ENCODE measurements around the gene RNLS.

RNLS gene

DNA sequence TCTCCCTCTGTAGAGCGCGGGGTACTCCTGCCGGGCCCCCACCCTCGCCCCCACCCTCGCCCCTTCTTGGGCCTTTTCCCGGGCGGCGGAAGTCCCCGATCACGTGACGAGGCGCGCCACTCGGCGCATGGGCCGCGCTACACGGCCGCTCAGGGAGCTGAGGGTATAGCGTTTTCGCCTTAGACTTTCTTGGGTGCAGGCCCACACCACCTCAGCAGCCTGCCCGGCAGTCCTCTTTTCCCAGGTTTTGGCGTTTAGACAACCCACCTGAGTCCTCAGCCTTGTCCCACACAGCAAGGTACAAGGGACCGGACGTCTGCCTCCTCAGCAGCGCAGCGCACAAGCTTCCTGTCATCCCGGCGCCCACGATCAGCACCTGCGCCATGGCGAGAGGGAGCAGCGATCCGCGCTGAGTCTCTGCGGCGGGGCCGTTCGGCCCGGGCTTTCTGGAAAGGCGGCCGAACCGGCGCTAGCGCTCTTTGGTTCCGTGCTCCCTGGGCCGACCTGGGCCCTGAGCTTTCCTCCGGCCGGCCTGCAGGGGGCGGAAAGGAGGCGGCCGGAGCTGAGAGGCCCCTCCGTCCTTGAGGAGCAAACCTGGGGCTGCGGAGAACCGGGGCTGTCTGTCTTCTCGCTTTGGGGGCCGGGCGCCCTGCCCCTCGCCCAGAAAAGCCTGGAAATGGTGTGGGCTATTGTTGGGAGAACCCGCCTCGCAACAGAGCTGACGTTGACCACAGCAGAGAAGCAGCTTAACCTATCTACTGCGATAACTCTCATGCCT is at the start of gene RNLS:
TSS of gene RNLS (minus strand) at position 513 of the 778 bp plus-strand sequence.
- peak; percentile 30 for DNase-seq

DNA sequence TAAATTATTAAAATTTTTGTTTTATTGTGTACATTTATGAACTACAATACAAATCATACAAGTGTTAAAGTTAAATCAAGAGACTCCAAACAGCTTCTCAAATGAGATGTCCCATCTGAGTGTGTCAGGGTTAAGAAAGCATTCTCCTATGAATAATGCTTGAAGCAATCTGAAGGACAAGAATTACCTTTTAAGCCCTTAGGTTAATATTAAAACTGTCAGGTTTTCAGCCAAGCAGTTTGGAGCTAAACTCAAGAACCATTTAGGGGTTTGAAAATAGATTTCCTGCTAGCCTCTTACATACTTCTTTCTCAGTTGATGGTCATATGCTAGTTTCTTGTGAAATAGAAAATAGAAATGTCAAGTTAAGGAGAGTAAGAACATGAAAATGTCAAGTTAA is 41.7 kb upstream of the RNLS start:
- DNase-seq: no peak

DNA sequence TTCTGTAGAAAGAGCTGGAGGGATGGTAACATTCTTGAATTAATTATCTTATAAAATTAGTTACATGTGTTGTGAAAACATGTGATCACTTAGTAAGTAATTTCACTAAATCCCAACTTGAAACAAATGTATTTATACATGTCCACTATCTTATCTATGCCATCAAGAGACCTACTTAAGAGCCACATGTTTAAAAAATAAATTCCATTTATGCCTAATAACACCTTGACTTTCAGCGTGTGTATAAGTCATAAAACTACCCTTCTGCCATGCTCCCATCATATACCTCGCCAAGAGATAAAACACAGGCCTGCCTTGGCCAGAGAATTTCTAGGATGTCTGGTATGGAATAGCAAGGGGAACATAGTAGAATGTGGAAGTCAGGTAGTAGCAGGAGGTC is 40.7 kb upstream of the RNLS start:
- no peak for DNase-seq

DNA sequence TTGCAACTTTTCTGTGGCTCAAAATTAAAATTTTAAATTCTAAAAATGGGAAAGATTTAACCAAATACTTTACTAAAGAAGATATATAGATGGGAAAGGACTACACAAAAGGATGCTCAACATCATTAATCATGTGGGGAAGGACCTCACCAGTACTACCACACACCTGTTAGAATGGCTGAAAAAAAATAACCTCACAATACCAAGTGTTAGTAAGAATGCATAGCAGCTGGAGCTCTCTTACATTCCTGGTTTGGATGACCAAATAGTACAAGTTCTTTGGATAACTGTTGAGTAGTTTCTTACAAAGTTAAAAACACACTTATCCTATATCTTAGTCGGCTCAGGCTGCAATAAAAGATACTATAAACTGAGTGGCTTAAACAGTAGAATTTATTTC is 37.3 kb upstream of the RNLS start:
- no peak for DNase-seq

DNA sequence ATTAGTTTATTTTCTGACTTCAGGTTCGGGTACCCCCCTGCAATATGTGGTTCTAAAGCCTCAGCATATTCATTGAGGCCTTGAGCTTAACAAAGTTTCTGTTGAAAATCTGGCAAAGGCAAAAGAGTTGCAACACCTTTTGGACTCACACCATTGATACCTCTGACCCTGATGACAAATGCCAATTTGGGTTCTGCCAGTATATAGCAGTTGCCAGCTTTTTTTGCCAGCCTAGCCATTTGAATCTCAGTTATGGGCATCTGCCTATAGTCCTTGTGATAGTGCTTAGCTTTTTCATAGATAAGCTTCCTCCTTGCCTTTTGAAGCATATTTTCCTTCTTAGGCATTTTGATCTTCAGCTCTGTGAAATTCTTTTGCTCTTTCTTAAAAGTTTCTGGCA is 35.4 kb upstream of the RNLS start:
- no peak for DNase-seq

DNA sequence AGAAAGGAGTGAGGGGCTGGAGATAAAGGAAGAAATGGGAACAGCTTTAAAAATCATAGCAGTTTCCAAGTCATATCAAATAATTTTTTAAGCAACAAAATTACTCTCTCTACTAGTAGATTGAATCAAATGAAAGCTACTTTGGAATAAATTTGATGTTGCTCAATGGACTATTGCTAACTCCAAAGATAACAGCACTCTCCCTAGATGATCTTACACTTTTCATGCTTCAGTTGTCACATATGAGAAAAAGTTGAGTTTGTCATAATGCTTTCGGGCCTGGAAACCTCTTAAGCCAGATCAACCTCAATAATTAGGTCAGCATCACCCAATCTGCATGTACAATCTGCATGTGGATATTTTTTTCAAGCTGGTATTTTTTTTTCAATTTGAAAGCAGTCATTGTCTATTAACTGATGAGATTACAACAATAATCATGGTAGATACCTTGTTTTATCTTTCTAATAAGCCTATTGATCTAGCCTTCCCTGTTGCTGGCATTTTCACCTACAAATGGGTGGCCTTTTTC is 34.7 kb upstream of the RNLS start:
- DNase-seq: no peak

DNA sequence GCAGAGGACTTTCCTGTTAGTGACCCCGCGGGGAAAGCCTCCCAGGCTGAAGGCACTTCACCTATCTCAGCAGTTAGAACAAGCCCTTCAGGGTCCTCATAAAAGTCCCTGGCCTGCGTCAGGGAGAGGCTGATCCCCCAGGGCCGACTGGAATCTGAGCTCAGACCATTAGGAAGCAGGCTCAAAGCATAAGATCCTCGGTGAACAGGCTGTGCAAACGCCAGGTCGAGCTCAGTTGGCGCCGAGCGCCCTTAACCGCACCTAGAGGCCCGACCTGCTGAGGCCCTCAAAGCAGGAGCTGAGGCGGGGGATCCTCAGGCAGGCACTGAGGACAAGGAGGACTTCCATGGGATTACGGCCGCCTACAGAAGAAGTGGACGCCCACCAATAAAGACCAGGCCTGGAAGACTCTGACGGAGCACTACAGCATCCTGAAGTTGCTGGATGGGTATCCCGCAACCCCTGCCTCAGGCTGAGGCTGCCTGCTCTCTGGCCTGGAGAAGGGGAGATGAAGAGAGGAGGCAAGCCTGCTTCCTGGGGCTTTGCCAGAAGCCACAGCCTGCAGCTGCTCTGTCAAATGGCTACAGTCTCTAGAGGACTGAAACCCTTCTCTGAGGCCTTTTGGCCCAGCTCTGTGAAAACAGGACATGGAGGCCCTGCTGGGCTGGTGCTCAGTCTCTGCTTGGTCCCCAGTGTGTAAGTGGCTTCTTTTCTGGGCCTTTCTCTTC is 33.3 kb upstream of the RNLS start:
- DNase-seq: no peak

DNA sequence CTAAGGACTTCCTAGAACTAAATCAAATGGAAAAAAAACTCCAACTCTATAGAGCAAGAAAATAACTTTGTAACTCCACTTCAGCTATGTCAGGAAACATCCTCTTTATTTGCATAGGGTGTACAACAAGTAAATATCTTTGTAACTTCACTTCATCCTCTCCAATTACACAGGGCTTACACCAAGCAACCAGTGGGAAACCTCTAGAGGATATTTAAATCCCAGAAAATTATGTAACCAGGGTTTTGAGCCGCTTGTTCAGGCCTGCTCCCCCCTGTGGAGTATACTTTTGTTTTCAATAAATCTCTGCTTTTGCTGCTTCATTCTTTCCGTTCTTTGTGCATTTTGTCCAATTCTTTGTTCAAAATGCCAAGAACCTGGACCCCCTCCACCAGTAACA is 25.7 kb upstream of the RNLS start:
- DNase-seq: no peak

DNA sequence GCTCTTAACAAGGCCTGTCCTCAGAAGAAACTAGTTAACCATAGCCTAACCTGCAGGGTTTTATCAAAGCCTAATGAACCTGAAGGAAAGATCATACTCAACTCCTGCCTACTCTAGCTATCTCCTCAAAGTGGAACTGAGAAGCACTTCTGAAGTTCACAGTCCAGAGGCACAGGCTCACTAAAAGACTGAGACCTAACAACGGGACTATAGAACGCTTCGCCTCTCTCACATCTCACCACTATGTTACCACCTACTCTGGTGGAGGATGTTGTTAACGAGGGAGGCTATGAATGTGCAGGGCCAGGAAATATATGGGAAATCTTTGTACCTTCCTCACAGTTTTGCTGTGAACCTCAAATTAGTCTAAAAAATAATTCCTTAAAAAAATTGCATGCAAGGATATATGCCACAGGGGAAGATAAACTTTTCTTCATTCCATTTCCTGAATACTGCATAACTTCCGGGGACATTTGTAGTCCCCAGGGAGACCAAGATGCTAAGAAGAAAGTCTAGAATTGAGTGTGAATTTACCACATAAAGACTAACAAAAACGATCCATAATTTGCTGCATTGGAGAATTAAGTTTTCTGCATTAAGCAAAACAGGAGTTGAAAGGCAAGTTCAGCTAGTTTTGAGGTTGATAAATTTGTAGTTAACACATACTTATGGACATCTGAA is 25.1 kb upstream of the RNLS start:
- no peak for DNase-seq

DNA sequence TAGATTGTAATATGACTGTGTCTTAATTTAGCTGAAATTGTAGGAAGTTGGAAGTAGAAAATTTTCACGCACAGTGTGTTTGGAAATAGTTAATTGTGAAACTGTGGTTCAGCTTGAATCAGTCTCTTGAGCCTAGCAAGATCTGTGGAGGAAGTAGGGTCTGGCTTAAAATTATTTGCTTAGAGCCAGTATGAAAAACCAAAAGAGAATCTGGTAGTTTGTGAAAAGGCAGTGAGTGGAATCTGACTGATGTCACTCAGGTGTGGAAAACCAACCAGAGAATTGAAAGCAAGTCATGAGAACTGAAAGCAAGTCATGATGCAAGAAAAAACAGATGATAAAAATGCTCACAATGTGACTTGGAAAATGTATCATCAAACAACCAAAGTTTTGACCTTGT is 14.9 kb upstream of the RNLS start:
- DNase-seq: no peak

DNA sequence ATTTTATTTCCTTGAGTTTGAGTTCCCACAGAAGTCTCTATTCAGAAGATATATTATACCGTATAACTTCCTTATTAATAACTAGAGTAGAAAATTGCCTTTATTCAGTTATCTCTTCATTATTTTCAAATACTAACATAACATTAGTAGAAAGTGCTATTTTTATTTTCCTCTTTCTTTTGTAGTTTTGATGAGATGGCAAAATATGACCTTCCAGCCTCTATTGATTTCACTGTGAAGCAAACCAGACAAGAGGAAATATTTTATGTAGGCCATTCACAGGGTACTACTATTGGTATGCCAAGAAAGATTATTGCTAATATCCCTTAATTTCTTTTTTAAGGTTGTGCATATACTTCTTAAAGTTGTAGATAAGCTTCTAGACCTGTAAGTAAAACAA is 11.4 kb upstream of the RNLS start:
- no peak for DNase-seq

DNA sequence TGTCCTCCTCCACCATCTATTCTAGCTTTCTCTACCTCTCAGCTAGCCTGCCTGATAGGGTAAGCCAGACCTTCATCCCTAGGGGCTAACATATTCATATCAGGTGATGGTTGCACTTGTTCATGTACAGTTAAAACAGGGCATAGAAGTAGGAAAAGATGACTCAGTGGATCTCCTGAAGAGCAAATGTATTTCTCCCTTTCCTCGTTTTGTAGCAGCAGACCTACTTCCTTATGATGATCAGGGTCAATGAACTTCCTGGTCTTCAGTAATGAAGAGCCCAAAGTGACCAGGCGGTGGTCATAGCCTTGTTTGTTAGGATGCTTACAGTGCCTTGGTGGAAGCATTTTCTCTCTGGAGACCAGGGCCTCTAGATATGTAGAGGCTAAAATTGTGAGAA is 9.8 kb upstream of the RNLS start:
- DNase-seq: no peak

DNA sequence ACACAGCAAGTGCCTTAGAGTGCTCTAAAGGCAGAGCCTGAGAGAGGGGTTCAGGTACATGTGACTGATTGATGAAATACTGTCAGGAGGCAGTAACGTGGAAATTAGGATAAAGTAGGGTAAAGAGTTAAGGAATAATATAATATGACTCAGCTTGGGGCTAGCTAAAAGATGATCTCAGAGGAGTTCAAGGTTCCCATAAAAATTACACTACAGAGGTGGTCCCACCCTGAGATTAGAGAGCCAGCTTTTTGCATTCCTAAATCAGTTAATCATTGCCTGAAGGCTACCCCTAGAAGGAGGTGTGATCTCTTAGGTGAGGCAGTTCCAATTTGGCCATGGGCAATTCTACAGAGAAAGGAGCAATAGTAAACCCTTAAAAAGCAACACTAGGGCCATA is 9.3 kb upstream of the RNLS start:
- no peak for DNase-seq

DNA sequence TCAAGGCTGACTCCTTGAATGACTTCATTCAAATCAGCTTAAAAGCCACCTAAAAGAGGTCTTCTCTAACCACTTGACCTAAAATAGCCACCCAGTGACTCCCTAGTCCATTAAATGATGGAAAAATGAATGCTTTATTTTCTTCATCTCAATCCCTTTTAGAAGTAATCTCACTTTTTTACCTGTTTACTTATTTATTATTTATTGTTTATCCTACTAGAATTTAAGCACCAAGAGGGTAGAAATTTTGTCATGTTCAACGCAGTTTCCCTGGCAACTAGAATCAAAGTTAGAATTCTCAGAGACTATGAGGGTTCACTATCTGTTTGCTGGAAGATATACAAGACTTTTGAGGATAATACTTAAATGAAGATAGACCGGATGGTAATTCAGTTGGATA is 3.3 kb upstream of the RNLS start, which contains the start of gene LIPJ:
TSS of gene LIPJ (plus strand) at position 301 of the 400 bp plus-strand sequence. CDS start 3,926 bp downstream, outside the sequence.
- DNase-seq: no peak

DNA sequence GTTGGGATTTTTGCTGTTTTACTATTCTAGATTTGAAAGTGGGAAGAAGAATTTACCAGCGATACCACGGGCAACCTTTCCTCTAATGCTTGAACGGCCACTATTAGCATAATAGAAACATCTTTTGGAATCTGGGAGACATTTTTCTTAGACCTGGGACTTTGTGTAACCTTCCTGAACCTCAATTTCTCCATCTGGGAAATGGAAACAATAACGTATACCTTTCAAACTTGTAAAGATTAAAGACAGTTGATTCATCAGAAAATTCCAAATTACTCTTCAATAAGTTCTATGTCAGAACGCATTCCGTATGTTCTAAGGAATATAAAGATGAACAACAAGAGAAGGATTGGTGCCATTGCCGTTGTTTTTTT is 453 bp upstream of the RNLS start:
- DNase-seq: no peak

DNA sequence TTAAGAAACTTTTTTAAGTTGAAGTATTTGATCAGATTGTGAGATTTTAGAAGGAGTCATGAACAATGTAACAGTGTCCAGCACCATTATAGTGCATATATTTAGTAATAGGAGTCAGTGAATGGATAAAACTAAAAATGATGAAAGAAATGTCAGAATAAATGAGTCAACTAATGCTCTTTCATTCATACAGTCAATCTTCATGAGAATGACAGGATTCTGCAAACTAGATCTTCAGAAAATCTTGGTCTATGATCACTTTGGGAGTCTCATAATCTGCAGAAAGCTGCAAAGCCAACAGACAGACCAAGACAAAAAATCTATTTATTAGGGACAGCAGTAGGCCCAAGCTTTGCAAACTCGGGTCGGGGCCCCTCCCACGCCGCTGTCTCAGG is 710 bp downstream of the RNLS start:
- DNase-seq: no peak

DNA sequence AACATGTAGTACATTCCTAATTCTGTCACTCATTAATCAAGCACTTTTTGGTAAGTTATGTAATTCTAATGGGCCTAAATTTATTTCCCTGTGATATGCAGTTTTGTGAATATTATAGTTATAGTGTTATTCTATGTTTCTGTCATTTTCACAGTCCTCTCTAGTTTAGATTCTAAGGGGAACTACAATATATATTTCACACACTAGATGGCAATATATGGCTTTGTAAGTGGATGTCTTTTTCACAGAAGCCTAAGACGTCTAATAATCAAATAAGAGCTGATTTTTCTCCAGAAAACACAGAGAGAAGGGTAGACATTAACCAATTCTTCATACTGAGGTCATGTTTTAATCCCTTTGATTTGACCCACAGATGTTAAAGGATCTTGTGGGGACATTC is 18.0 kb downstream of the RNLS start:
- DNase-seq: peak; percentile 16

DNA sequence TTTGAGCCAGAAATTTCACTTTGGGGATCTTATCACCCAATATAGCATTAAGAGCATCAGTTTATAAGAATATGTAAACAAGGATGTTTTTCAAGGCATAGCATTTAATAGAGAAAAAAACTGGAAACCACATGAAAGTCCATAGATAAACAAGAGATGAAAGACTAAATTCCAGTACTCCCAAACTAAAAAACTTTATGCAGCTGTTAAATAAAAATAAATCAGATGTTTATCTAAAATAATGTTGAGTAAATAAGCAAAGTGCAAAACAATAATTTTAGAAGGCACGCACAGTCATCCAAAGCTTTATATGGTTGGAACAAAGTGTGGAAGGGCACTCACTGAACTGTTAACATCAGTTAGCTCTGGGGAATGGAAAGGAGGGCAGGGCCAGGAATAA is 21.0 kb downstream of the RNLS start:
- no peak for DNase-seq

DNA sequence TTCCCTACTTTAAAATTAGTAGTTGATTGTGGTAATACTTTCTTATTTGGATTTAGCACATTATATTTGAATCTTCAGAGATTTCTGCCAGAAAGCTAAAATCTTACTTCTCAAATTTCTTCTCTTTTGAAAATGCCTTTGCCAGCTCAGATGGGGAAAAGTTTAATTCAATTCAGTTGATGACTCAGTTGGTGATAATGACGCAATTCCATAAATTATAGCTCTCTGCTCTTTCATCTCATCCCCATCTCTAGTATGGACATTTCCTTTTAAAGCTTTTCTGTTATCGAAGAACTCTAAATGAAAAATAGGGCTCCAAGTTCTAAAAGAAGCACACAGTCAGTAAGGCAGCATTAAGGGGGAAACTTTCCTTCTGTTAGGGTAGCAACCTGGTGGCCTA is 25.5 kb downstream of the RNLS start:
- DNase-seq: no peak

DNA sequence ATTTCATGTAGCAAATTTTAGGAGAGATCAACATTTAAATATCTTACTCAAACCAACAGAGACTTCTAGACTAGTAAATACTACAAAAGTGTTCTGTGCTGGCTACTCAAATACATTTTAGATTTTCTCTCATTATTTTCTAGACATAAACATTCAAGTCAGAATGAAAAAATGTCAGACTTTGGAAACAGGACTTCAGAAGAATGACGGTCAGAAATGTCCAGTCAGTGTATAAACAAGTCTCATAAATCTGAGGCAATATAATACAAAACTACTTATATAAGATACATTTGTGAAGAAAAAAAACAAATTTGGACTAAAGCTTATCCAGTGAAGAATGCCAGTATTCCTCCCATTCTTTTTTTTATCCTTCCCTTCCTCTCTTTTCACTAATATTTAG is 25.9 kb downstream of the RNLS start:
- DNase-seq: no peak

DNA sequence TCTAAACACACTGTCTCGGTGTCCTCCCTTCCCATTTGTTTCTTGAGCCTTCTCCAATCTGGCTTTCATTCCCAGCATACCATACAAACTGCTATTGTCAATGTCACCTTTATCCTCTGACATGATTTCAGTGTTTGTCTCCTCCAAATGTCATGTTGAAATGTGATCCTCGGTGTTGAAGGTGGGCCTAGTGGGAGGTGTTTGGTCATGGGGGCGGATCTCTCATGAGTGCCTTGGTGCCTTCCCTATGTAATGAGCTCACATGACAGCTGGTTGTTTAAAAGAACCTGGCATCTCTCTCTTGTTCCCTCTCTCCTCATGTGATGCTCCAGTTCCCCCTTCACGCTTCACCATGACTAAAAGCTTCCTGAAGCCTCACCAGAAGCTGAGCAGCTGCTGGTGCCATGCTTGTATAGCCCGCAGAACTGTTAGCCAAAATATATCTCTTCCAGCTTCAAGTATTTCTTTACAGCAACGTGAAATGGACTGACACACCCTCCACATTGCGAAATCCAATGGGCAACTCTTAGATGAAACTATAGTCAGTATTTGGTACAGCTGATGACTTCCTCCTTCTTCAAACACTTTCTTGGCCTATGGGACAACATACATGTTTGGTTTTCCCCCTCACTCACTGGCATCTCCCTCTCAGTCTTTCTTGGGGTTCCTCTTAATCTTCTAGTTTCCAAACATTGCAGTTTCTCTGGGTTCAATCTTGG is 27.8 kb downstream of the RNLS start:
- DNase-seq: no peak

DNA sequence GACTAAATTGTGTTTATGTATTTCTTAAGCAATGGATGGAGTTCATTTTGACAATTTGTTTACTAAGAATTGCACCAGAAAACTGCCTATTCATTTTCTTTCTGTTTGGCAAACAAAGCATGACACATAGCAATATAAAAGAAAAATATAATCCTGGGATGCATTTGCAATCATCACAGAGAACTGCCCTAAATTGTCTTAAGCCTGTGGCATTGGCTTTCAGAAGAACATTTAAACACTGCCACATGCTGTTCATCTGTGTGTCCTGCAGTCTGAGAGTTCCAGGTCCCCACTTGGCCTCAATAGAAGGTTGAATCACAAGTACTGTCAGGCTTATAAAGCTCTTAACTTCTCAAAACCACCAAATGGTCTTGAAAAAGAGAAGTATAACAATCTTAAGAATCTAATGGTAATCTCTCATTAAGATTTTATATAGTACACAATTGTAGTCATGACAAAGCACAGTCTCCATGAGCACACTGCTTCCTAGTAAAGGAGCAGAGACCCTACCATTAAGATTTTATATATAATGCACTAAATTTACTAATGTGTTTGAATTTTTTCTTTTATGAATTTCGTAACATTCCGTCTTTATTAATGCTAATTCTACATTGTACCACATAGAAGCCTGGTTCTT is 29.9 kb downstream of the RNLS start:
- DNase-seq: peak; percentile 48

DNA sequence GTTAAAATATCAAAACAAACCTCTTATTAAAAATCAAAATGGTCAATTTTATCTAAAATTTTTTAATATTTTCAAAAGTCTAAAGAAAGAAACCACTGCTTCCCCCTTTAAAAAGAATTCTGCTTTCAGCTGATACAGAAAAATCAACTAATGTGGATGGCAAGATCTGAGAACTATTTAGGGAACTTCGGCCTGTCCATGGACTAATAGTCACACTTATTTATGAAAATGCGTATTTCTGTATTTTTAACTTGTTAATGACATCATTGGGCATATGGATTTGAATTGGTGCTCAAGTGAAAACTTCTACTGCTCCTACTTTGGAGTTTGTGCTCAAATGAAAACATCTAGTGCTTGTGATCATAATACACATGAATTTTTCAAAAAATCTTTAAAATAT is 31.9 kb downstream of the RNLS start:
- no peak for DNase-seq

Measured in NCI-H1092 treated with DMSO at 0.1 percent for 48 hours (cell line).